HepG2 (cell line): ENCODE data around the gene CERS4. TPM values are rescaled to one million over a fixed set of nuclear protein-coding genes. Genes with fewer than 3 reads are reported as not detected.

Source experiments
- CHD4 ChIP-seq: fragments of 200-600 bp; sonication (generic); IDR thresholded peaks from 2 replicates; pipeline ENCODE4 v1.7.0; 2017; ENCODE audit warnings: mild to moderate bottlenecking, low read length, borderline replicate concordance
- CREBL2 ChIP-seq: sonication (generic); formaldehyde crosslinking; IDR thresholded peaks from 2 replicates; pipeline ENCODE4 v1.8.1; 2023; ENCODE audit warnings: missing genetic modification reagents, mild to moderate bottlenecking, borderline replicate concordance
- EED ChIP-seq: sonication (generic); formaldehyde crosslinking; IDR thresholded peaks from 2 replicates; pipeline ENCODE4 v1.5.0; 2020; ENCODE audit warnings: mild to moderate bottlenecking, missing genetic modification reagents
- EP300 ChIP-seq, 3 experiments: sonication (generic) in 1 of 3; formaldehyde crosslinking in 1 of 3; IDR thresholded peaks; 2 replicates each; pipeline versions ENCODE4 v1.5.1 to v1.6.1; 2011 to 2020; ENCODE audit warnings: low read depth in 2 of 3, low read length in 2 of 3, borderline replicate concordance in 1 of 3, improper control_type of control experiment in 1 of 3, mild to moderate bottlenecking in 1 of 3, missing genetic modification reagents in 1 of 3, moderate library complexity in 1 of 3
- GATAD2A ChIP-seq: IDR thresholded peaks from 2 replicates; pipeline ENCODE4 v1.6.1; 2016
- GLI4 ChIP-seq: sonication (generic); formaldehyde crosslinking; IDR thresholded peaks from 2 replicates; pipeline ENCODE4 v1.5.1; 2020; ENCODE audit warnings: missing genetic modification reagents, mild to moderate bottlenecking, moderate library complexity, borderline replicate concordance
- GPN1 ChIP-seq: sonication (generic); formaldehyde crosslinking; IDR thresholded peaks from 2 replicates; pipeline ENCODE4 v1.5.1; 2020; ENCODE audit warnings: missing genetic modification reagents, borderline replicate concordance
- GZF1 ChIP-seq: sonication (generic); formaldehyde crosslinking; IDR thresholded peaks from 2 replicates; pipeline ENCODE4 v1.5.1; 2020; ENCODE audit warnings: mild to moderate bottlenecking, missing genetic modification reagents
- MXI1 ChIP-seq: IDR thresholded peaks from 3 replicates; pipeline ENCODE4 v1.6.1; 2012; ENCODE audit warnings: low read depth, low read length, inconsistent platforms, borderline replicate concordance
- NFAT5 ChIP-seq: sonication (generic); formaldehyde crosslinking; IDR thresholded peaks from 2 replicates; pipeline ENCODE4 v1.4.0; 2020; ENCODE audit warnings: missing genetic modification reagents
- PTBP1 ChIP-seq: fragments of 200-400 bp; formaldehyde crosslinking; IDR thresholded peaks from 2 replicates; pipeline ENCODE4 v1.6.1; 2018; ENCODE audit warnings: low read length, low read depth; ENCODE audit not compliant: poor library complexity, severe bottlenecking
- REPIN1 ChIP-seq: sonication (generic); formaldehyde crosslinking; IDR thresholded peaks from 2 replicates; pipeline ENCODE4 v1.8.0; 2022; ENCODE audit warnings: missing genetic modification reagents, low read depth, mild to moderate bottlenecking, borderline replicate concordance
- RFX5 ChIP-seq: IDR thresholded peaks from 2 replicates; pipeline ENCODE4 v1.6.1; 2011; ENCODE audit warnings: low read depth, low read length, improper control_type of control experiment
- SMAD3 ChIP-seq: sonication (generic); formaldehyde crosslinking; IDR thresholded peaks from 2 replicates; pipeline ENCODE4 v1.4.0; 2020; ENCODE audit warnings: missing genetic modification reagents
- TBP ChIP-seq: sonication (generic); formaldehyde crosslinking; IDR thresholded peaks from 2 replicates; pipeline ENCODE4 v1.5.0; 2020; ENCODE audit warnings: missing genetic modification reagents
- ZBTB1 ChIP-seq: sonication (generic); formaldehyde crosslinking; IDR thresholded peaks from 2 replicates; pipeline ENCODE4 v1.4.0; 2020; ENCODE audit warnings: missing genetic modification reagents, borderline replicate concordance
- ZNF17 ChIP-seq: sonication (generic); formaldehyde crosslinking; IDR thresholded peaks from 2 replicates; pipeline ENCODE4 v1.5.0; 2020; ENCODE audit warnings: mild to moderate bottlenecking, missing genetic modification reagents
- ZNF274 ChIP-seq: sonication (generic); formaldehyde crosslinking; IDR thresholded peaks from 2 replicates; pipeline ENCODE4 v1.5.1; 2020; ENCODE audit warnings: mild to moderate bottlenecking, missing genetic modification reagents
- ZNF510 ChIP-seq: sonication (generic); formaldehyde crosslinking; IDR thresholded peaks from 2 replicates; pipeline ENCODE4 v1.4.0; 2020; ENCODE audit warnings: low read depth, mild to moderate bottlenecking, missing genetic modification reagents
- ZNF792 ChIP-seq: IDR thresholded peaks from 2 replicates; pipeline ENCODE4 v1.6.1; 2016
- ZXDC ChIP-seq: sonication (generic); formaldehyde crosslinking; IDR thresholded peaks from 2 replicates; pipeline ENCODE4 v1.5.0; 2020; ENCODE audit warnings: mild to moderate bottlenecking, missing genetic modification reagents
- polyA plus RNA-seq, 8 experiments: library from polyadenylated mRNA; depleted of rRNA in 3 of 8; stranded (reverse) in 7 of 8; unstranded in 1 of 8; fragments of >200 nt; fragmentation: Illumina TruSeq in 4 of 8; extraction: Trizol in 4 of 8; gene quantifications; 2 replicates each; pipeline versions ENCODE4 v1.2.1 to v1.2.3, GENCODE V29; 2011 to 2016; ENCODE audit warnings: low read depth in 4 of 8, missing spikeins in 1 of 8, mixed read lengths in 1 of 8; ENCODE audit not compliant: insufficient read depth in 1 of 8
- total RNA-seq, 5 experiments: library from RNA; depleted of rRNA; stranded (reverse); fragments of >200 nt; fragmentation: Illumina TruSeq; extraction: Trizol; gene quantifications; 2 replicates each; pipeline ENCODE4 v1.2.3, GENCODE V29; 2016; ENCODE audit warnings: low read depth in 1 of 5

The CERS4 gene
- total and polyA plus RNA-seq, 2 of the 13 experiments (the other 11 are each of a cell fraction or from before 2014, with no cell fraction given), result 74.7 to 83.5 TPM

GRCh38 chr19:8307965-8308866 is 99.0 kb downstream of the CERS4 start, which contains the start of gene CD320 (continued):
- peak; percentile 95 for TF ChIP-seq NFAT5 (CRISPR knock-in tag)
- TF ChIP-seq GPN1 (CRISPR knock-in tag), result peak; percentile 69; the same call in 1 of the 2 replicates
- TF ChIP-seq PTBP1, result no peak
- TF ChIP-seq REPIN1 (CRISPR knock-in tag), result peak; percentile 77; the same call in 1 of the 2 replicates
- no peak; the same call in 1 of the 2 replicates for TF ChIP-seq GATAD2A
- TF ChIP-seq ZNF17 (CRISPR knock-in tag), result no peak
- TF ChIP-seq EED, result peak; percentile 97
- no peak for TF ChIP-seq SMAD3
- TF ChIP-seq ZXDC (CRISPR knock-in tag), result peak; percentile 91
- TF ChIP-seq CREBL2 (CRISPR knock-in tag), result peak; percentile 76; the same call in 1 of the 2 replicates
- peak; percentile 96; the same call in 2 of the 3 replicates for TF ChIP-seq MXI1
- TF ChIP-seq ZNF792 (CRISPR knock-in tag), result peak; percentile 77
- TF ChIP-seq ZNF510 (CRISPR knock-in tag), result peak; percentile 76; the same call in 1 of the 2 replicates
- peak; percentile 89 for TF ChIP-seq ZNF274 (CRISPR knock-in tag)
- peak; percentile 100 for TF ChIP-seq GZF1 (CRISPR knock-in tag)
- 0 out of 2 replicates have a peak, but pooled peaks have one; percentile 53 for TF ChIP-seq TBP (CRISPR knock-in tag)
- TF ChIP-seq GLI4, result peak; percentile 85; the same call in 1 of the 2 replicates
- no peak for TF ChIP-seq RFX5
- TF ChIP-seq ZBTB1 (CRISPR knock-in tag), result no peak
- TF ChIP-seq CHD4, result no peak
- no peak for TF ChIP-seq EP300 (IDR thresholded peaks at IDR 0.05; ENCODE audit: low read depth in 2 of 2, low read length in 2 of 2)
- TF ChIP-seq EP300 (CRISPR knock-in tag; IDR thresholded peaks at IDR 0.05; ENCODE audit: borderline replicate concordance), result no peak; the same call in 1 of the 2 replicates
